T-helper 2 cell treated with Interferon-gamma antibody and Interleukin-4, amounts not matched to agents 100 ng/mL and 5 ng/mL, for 36 hours (primary cell): ENCODE measurements around the gene RHOT2. TPM values are rescaled to one million over a fixed set of nuclear protein-coding genes. Genes with fewer than 3 reads are reported as not detected.

Source experiments
- total RNA-seq: library from RNA; stranded (reverse); gene quantifications from 2 replicates; pipeline ENCODE4 v1.2.3, GENCODE V29; 2022

Gene RHOT2
- total RNA-seq, 1 donor from 2014 or later, result 130 TPM

Other genes with a start within 250 kb of the RHOT2 start
- 30.6 and 33.3 TPM in 2 replicates for gene RAB11FIP3, start 242.5 kb upstream of the RHOT2 start, total RNA-seq
- gene CAPN15, start 140.4 kb upstream of the RHOT2 start, total RNA-seq, result 87.2 and 89.0 TPM in 2 replicates
- gene PRR35, start 107.7 kb upstream of the RHOT2 start, total RNA-seq, result not detected in 2 replicates
- gene NHLRC4, start 101.1 kb upstream of the RHOT2 start, total RNA-seq, result 1.4 and 1.5 TPM in 2 replicates
- gene PIGQ, start 98.2 kb upstream of the RHOT2 start, total RNA-seq, result 43.3 and 45.7 TPM in 2 replicates
- gene RAB40C, start 78.1 kb upstream of the RHOT2 start, total RNA-seq, result 13.6 and 16.3 TPM in 2 replicates
- 0.75 and 0.77 TPM in 2 replicates for gene WFIKKN1, start 37.1 kb upstream of the RHOT2 start, total RNA-seq
- gene METTL26, start 31.8 kb upstream of the RHOT2 start, total RNA-seq, result 91.0 and 91.4 TPM in 2 replicates
- 24.5 and 32.0 TPM in 2 replicates for gene MCRIP2, start 26.3 kb upstream of the RHOT2 start, total RNA-seq
- gene WDR90, start 18.8 kb upstream of the RHOT2 start, total RNA-seq, result 85.1 and 86.7 TPM in 2 replicates
- gene RHBDL1, start 7.5 kb downstream of the RHOT2 start, total RNA-seq, result 0.91 and 1.4 TPM in 2 replicates
- 67.9 and 71.2 TPM in 2 replicates for gene STUB1, start 12.3 kb downstream of the RHOT2 start, total RNA-seq
- gene JMJD8, start 16.2 kb downstream of the RHOT2 start, total RNA-seq, result 37.2 and 41.3 TPM in 2 replicates
- gene WDR24, start 22.3 kb downstream of the RHOT2 start, total RNA-seq, result 17.1 and 18.7 TPM in 2 replicates
- 12.0 TPM in 2 replicates for gene FBXL16, start 37.7 kb downstream of the RHOT2 start, total RNA-seq
- gene METRN, start 47.0 kb downstream of the RHOT2 start, total RNA-seq, result 10.3 and 10.8 TPM in 2 replicates
- 25.9 and 26.1 TPM in 2 replicates for gene ANTKMT, start 53.0 kb downstream of the RHOT2 start, total RNA-seq
- 4.3 and 5.4 TPM in 2 replicates for gene CCDC78, start 58.3 kb downstream of the RHOT2 start, total RNA-seq
- 5.9 and 8.5 TPM in 2 replicates for gene HAGHL, start 59.0 kb downstream of the RHOT2 start, total RNA-seq
- gene CIAO3, start 72.9 kb downstream of the RHOT2 start, total RNA-seq, result 35.4 and 37.6 TPM in 2 replicates
- 0.18 TPM in 1 of 2 replicates, not detected in the other for gene MSLN, start 92.6 kb downstream of the RHOT2 start, total RNA-seq
- gene RPUSD1, start 120.2 kb downstream of the RHOT2 start, total RNA-seq, result 34.8 TPM in 2 replicates
- 97.4 and 101 TPM in 2 replicates for gene CHTF18, start 120.5 kb downstream of the RHOT2 start, total RNA-seq
- gene GNG13, start 132.6 kb downstream of the RHOT2 start, total RNA-seq, result not detected in 2 replicates